Astrocyte (in vitro differentiated cells and primary cell): Measurements from ENCODE around the gene FAS. TPM values are rescaled to one million over a fixed set of nuclear protein-coding genes. Genes with fewer than 3 reads are reported as not detected.
"Not testable (repeated sequence)": the region's sequence is repeated elsewhere in the genome, so short reads cannot be mapped to it uniquely, and the experiment has no call there.

Source experiments
- DNase-seq: peaks from one replicate; pipeline ENCODE4 v3.0.0-alpha.2; 2010; ENCODE audit warnings: low read depth
- FAIRE-seq: peaks from 2 replicates; lab custom pipeline; 2011; peaks lifted over from hg19 to GRCh38; lab: Jason Lieb, UNC
- H2AFZ ChIP-seq: 2 replicates; pipeline ENCODE4 v1.6.0; 2012; ENCODE audit warnings: low read depth, low read length, inconsistent platforms
- H3K27ac ChIP-seq: 2 replicates; pipeline ENCODE4 v1.5.1; 2011; ENCODE audit warnings: low read depth, low read length, inconsistent platforms
- H3K27me3 ChIP-seq: 2 replicates; pipeline ENCODE4 v1.6.0; 2011; ENCODE audit warnings: low read length, inconsistent platforms; ENCODE audit not compliant: insufficient read depth
- H3K36me3 ChIP-seq: 2 replicates; pipeline ENCODE4 v1.5.1; 2011; ENCODE audit warnings: low read length, inconsistent platforms; ENCODE audit not compliant: insufficient read depth
- H3K4me1 ChIP-seq: 2 replicates; pipeline ENCODE4 v1.5.1; 2011; ENCODE audit warnings: low read length, inconsistent platforms; ENCODE audit not compliant: insufficient read depth
- H3K4me2 ChIP-seq: 2 replicates; pipeline ENCODE4 v1.6.0; 2012; ENCODE audit warnings: low read length, inconsistent platforms
- H3K4me3 ChIP-seq: 2 replicates; pipeline ENCODE4 v1.5.1; 2011; ENCODE audit warnings: low read depth, mild to moderate bottlenecking, low read length, inconsistent platforms; ENCODE audit not compliant: insufficient read depth
- H3K79me2 ChIP-seq: 2 replicates; pipeline ENCODE4 v1.6.0; 2012; ENCODE audit warnings: mild to moderate bottlenecking, low read length, inconsistent platforms; ENCODE audit not compliant: insufficient read depth
- H3K9ac ChIP-seq: 2 replicates; pipeline ENCODE4 v1.6.0; 2012; ENCODE audit warnings: mild to moderate bottlenecking, low read length, inconsistent platforms
- H3K9me3 ChIP-seq: 2 replicates; pipeline ENCODE4 v1.5.1; 2012; ENCODE audit warnings: low read depth, mild to moderate bottlenecking, low read length, inconsistent platforms; ENCODE audit not compliant: insufficient read depth
- H4K20me1 ChIP-seq: 2 replicates; pipeline ENCODE4 v1.6.0; 2012; ENCODE audit warnings: low read length, inconsistent platforms; ENCODE audit not compliant: insufficient read depth
- H3K27ac Mint-ChIP-seq: one replicate; pipeline ENCODE4 v1.8.0; 2021; ENCODE audit warnings: mild to moderate bottlenecking, mixed read lengths; ENCODE audit not compliant: unreplicated experiment
- H3K27me3 Mint-ChIP-seq: one replicate; pipeline ENCODE4 v1.8.0; 2021; ENCODE audit warnings: low read depth, mixed read lengths; ENCODE audit not compliant: unreplicated experiment
- H3K36me3 Mint-ChIP-seq: one replicate; pipeline ENCODE4 v1.8.0; 2021; ENCODE audit warnings: low read depth, mixed read lengths; ENCODE audit not compliant: unreplicated experiment
- H3K4me1 Mint-ChIP-seq: one replicate; pipeline ENCODE4 v1.8.0; 2021; ENCODE audit warnings: low read depth, mixed read lengths; ENCODE audit not compliant: unreplicated experiment
- H3K4me3 Mint-ChIP-seq: one replicate; pipeline ENCODE4 v1.8.0; 2021; ENCODE audit warnings: mild to moderate bottlenecking, moderate library complexity, mixed read lengths; ENCODE audit not compliant: unreplicated experiment
- H3K9me3 Mint-ChIP-seq: one replicate; pipeline ENCODE4 v1.8.0; 2021; ENCODE audit warnings: mild to moderate bottlenecking, mixed read lengths; ENCODE audit not compliant: unreplicated experiment
- CTCF ChIP-seq: IDR thresholded peaks from 2 replicates; pipeline ENCODE4 v1.5.1; 2011; ENCODE audit warnings: low read depth, mild to moderate bottlenecking, inconsistent platforms, low read length, moderate library complexity; ENCODE audit not compliant: insufficient read depth
- EZH2 ChIP-seq: IDR thresholded peaks from 2 replicates; pipeline ENCODE4 v1.6.1; 2012; ENCODE audit warnings: mild to moderate bottlenecking, low read length, inconsistent platforms; ENCODE audit not compliant: insufficient read depth
- total RNA-seq: library from RNA; stranded (reverse); gene quantifications from 2 replicates; pipeline ENCODE4 v1.2.1, GENCODE V29; 2021

Gene FAS
- total RNA-seq, 1 donor from 2014 or later, result 32.6 TPM

GRCh38 chr10:89007129-89007893 lies 16.7 kb downstream of the FAS start:
- no peak for DNase-seq
- Histone ChIP-seq H2AFZ (no peak overlapping the region), H4K20me1 (peaks cover 14% of the 10 kb centered on the region), H3K79me2 (no peaks in the 10 kb centered on the region), H3K27ac (no peak overlapping the region), H3K4me1 (no peaks in the 10 kb centered on the region), H3K4me3 (no peak overlapping the region), H3K9me3 (no peaks in the 10 kb centered on the region), H3K27me3 (no peaks in the 10 kb centered on the region), H3K4me2 (no peak overlapping the region), H3K9ac (no peak overlapping the region), H3K36me3 (peaks cover 19% of the 10 kb centered on the region)
- TF ChIP-seq EZH2 (no peak), CTCF (no peak)
- no peak for FAIRE-seq
- Mint-ChIP-seq H3K4me3 (no peak overlapping the region), H3K27me3 (no peaks in the 10 kb centered on the region), H3K4me1 (no peaks in the 10 kb centered on the region), H3K9me3 (no peaks in the 10 kb centered on the region), H3K27ac (no peak overlapping the region), H3K36me3 (peaks cover 9% of the 10 kb centered on the region)

- not testable (repeated sequence) for H3K36me3 ChIP-seq, H3K4me1 ChIP-seq, H3K4me1 Mint-ChIP-seq, H3K27ac Mint-ChIP-seq, H4K20me1 ChIP-seq, H3K9me3 Mint-ChIP-seq, H3K9ac ChIP-seq, H3K27ac ChIP-seq, H3K4me3 ChIP-seq, H3K27me3 ChIP-seq, FAIRE-seq, H3K9me3 ChIP-seq, H3K27me3 Mint-ChIP-seq, H2AFZ ChIP-seq, H3K79me2 ChIP-seq, H3K4me3 Mint-ChIP-seq, H3K4me2 ChIP-seq, DNase-seq
- peaks cover 38% of the 10 kb centered on the region for H3K36me3 Mint-ChIP-seq
These were observed 28.2 kb downstream of the FAS start for GRCh38 chr10:89018700-89019346.

GRCh38 chr10:89019569-89020327 lies 29.1 kb downstream of the FAS start:
- DNase-seq (no peak), FAIRE-seq (no peak)
- Histone ChIP-seq H2AFZ (no peak overlapping the region), H3K4me2 (no peak overlapping the region), H3K4me1 (no peaks in the 10 kb centered on the region), H3K27ac (no peak overlapping the region), H3K27me3 (no peaks in the 10 kb centered on the region), H4K20me1 (no peaks in the 10 kb centered on the region), H3K4me3 (no peak overlapping the region), H3K36me3 (peaks cover 3% of the 10 kb centered on the region), H3K79me2 (no peaks in the 10 kb centered on the region), H3K9ac (no peak overlapping the region), H3K9me3 (no peaks in the 10 kb centered on the region)
- Mint-ChIP-seq H3K27me3 (no peaks in the 10 kb centered on the region), H3K4me3 (no peak overlapping the region), H3K4me1 (peaks cover 6% of the 10 kb centered on the region), H3K36me3 (peaks cover 42% of the 10 kb centered on the region), H3K9me3 (peaks cover 9% of the 10 kb centered on the region), H3K27ac (no peak overlapping the region)
- no peak for TF ChIP-seq CTCF
- no peak for TF ChIP-seq EZH2

GRCh38 chr10:89021526-89021925 lies 30.9 kb downstream of the FAS start:
- H3K27me3 Mint-ChIP-seq, H3K4me2 ChIP-seq, H3K9me3 Mint-ChIP-seq, H3K27ac Mint-ChIP-seq, H3K9ac ChIP-seq, H3K27ac ChIP-seq, H4K20me1 ChIP-seq, H3K27me3 ChIP-seq, H2AFZ ChIP-seq, H3K79me2 ChIP-seq, H3K36me3 ChIP-seq, H3K9me3 ChIP-seq, FAIRE-seq, H3K4me1 ChIP-seq, H3K4me3 ChIP-seq, H3K4me1 Mint-ChIP-seq, H3K4me3 Mint-ChIP-seq: not testable (repeated sequence)
- H3K36me3 Mint-ChIP-seq, result peaks cover 44% of the 10 kb centered on the region
- peak; percentile 30 for DNase-seq
